ENCODE measurements around the gene FILIP1L.

DNA sequence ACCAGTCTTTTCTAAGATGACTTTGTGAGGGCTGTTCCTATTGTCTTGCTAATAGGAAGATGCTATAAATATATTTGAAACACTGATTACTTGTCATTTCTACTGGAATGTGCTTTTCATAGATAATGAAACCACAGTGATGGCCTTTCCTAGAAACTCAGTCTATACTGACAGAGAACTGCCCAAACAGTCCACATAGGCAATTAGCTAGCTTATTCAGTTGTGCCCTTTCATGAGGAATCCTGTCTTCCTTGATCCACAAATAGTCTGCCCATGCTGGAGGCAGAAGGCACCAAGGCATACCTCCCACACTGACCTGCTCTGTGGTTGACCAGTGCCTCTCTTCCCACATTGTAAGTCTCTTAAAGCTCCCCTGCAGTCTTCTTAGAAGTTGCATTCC lies 160.7 kb downstream of the FILIP1L start:
- TF ChIP-seq, protein P1, sequence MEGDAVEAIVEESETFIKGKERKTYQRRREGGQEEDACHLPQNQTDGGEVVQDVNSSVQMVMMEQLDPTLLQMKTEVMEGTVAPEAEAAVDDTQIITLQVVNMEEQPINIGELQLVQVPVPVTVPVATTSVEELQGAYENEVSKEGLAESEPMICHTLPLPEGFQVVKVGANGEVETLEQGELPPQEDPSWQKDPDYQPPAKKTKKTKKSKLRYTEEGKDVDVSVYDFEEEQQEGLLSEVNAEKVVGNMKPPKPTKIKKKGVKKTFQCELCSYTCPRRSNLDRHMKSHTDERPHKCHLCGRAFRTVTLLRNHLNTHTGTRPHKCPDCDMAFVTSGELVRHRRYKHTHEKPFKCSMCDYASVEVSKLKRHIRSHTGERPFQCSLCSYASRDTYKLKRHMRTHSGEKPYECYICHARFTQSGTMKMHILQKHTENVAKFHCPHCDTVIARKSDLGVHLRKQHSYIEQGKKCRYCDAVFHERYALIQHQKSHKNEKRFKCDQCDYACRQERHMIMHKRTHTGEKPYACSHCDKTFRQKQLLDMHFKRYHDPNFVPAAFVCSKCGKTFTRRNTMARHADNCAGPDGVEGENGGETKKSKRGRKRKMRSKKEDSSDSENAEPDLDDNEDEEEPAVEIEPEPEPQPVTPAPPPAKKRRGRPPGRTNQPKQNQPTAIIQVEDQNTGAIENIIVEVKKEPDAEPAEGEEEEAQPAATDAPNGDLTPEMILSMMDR (IDR thresholded peaks at IDR 0.05; ENCODE audit: insufficient read depth, low read length, poor library complexity, severe bottlenecking), result no peak
- TF ChIP-seq EZH2phosphoT487 (conservative IDR thresholded peaks at IDR 0.05; ENCODE audit: low read length), result no peak
